Effector memory CD8-positive, alpha-beta T cell (primary cell): ENCODE results near the gene RASSF8.

Source experiments
- ATAC-seq: fragments of 150-1000 bp; cut with Tn5 transposase; replicated peaks from 2 replicates; pipeline ENCODE4 v1.10.0; 2021; ENCODE audit warnings: mild to moderate bottlenecking, moderate library complexity
- DNase-seq, 3 experiments: peaks; one replicate each; pipeline ENCODE4 v3.0.0; 2021
- H3K27ac Mint-ChIP-seq, 2 donors: one replicate each; pipeline ENCODE4 v1.8.0; 2022; ENCODE audit warnings: mild to moderate bottlenecking in 2 of 2, mixed read lengths in 2 of 2, moderate library complexity in 2 of 2
- H3K27me3 Mint-ChIP-seq, 2 donors: one replicate each; pipeline ENCODE4 v1.8.0; 2022; ENCODE audit warnings: mixed read lengths in 2 of 2
- H3K36me3 Mint-ChIP-seq: one replicate; pipeline ENCODE4 v1.8.0; 2022; ENCODE audit warnings: mild to moderate bottlenecking, moderate library complexity, mixed read lengths; ENCODE audit not compliant: insufficient read depth
- H3K4me1 Mint-ChIP-seq, 2 donors: one replicate each; pipeline ENCODE4 v1.8.0; 2022; ENCODE audit warnings: low read depth in 2 of 2, mixed read lengths in 2 of 2
- H3K4me3 Mint-ChIP-seq, 2 donors: one replicate each; pipeline ENCODE4 v1.8.0; 2022; ENCODE audit warnings: mild to moderate bottlenecking in 2 of 2, mixed read lengths in 2 of 2, moderate library complexity in 2 of 2
- H3K9me3 Mint-ChIP-seq, 2 donors: one replicate each; pipeline ENCODE4 v1.8.0; 2022; ENCODE audit warnings: mixed read lengths in 2 of 2

The RASSF8 gene

GRCh38 chr12:26031318-26031717 is 72.8 kb downstream of the RASSF8 start:
- Mint-ChIP-seq H3K4me3 (no peak overlapping the region), H3K27me3 (peaks cover 8 to 15% of the 10 kb centered on the region in 2 donors), H3K27ac (no peak overlapping the region), H3K36me3 (no peaks in the 10 kb centered on the region), H3K9me3 (no peaks in the 10 kb centered on the region), H3K4me1 (no peaks in the 10 kb centered on the region)
- DNase-seq (no peak), ATAC-seq (no peak)

DNA sequence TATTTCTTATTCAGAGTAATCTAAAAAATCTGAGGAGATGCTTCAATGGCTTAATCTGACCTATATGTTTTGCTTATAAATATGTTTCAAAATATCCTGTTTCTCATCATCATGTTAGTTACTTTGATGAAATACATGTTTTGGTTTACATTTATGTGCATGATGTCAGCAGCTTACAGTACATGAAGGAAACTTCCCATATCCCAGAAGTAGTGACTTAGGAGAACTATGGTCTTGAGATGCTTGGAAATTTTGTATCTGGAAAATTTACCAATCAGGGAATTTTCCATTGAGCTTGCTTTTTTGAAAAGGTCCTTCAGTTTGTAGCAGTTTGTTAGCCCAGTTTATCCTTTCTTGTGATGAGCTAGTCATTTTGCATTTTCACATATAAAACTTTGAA is 73.3 kb downstream of the RASSF8 start:
- peaks cover 8 to 15% of the 10 kb centered on the region in 2 donors for H3K27me3 Mint-ChIP-seq
- H3K27ac Mint-ChIP-seq = no peak overlapping the region
- no peak overlapping the region for H3K4me3 Mint-ChIP-seq
- no peak for ATAC-seq
- H3K9me3 Mint-ChIP-seq = no peaks in the 10 kb centered on the region
- H3K4me1 Mint-ChIP-seq = no peaks in the 10 kb centered on the region
- H3K36me3 Mint-ChIP-seq = no peaks in the 10 kb centered on the region
- DNase-seq = no peak

GRCh38 chr12:26032290-26032689 is 73.8 kb downstream of the RASSF8 start:
- no peaks in the 10 kb centered on the region for H3K36me3 Mint-ChIP-seq
- no peaks in the 10 kb centered on the region for H3K9me3 Mint-ChIP-seq
- no peak overlapping the region for H3K27ac Mint-ChIP-seq
- no peak for DNase-seq
- peaks cover 8 to 15% of the 10 kb centered on the region in 2 donors for H3K27me3 Mint-ChIP-seq
- no peak for ATAC-seq
- H3K4me1 Mint-ChIP-seq = no peaks in the 10 kb centered on the region
- no peak overlapping the region for H3K4me3 Mint-ChIP-seq

DNA sequence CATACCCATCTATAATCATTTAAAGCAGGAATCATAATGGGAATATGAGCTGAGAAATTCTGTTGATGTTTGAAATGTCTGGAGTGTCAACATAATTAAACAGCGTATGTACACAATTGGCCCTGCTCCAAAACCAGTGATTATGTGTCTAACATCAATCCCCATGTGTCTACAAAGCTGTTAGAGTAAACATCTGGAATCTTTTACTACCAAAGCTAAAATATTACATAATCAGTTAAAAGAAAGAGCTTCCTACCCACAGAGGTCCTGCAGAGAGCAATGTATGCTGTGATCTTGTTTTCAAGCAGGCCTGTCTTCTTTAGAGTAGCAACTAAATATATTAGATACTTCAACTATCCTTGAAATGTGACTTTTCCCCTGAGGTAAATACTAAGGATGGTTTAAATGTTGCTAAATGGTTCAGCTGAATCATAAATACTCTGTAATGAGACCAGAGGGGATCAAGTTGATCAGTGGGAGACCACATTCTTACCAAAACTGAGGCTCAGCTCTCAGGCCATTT is 74.3 kb downstream of the RASSF8 start:
- Mint-ChIP-seq H3K4me1 (no peaks in the 10 kb centered on the region), H3K9me3 (no peaks in the 10 kb centered on the region), H3K27ac (no peak overlapping the region), H3K36me3 (no peaks in the 10 kb centered on the region), H3K4me3 (no peak overlapping the region), H3K27me3 (peaks cover 8 to 15% of the 10 kb centered on the region in 2 donors)
- ATAC-seq = no peak
- DNase-seq = no peak

DNA sequence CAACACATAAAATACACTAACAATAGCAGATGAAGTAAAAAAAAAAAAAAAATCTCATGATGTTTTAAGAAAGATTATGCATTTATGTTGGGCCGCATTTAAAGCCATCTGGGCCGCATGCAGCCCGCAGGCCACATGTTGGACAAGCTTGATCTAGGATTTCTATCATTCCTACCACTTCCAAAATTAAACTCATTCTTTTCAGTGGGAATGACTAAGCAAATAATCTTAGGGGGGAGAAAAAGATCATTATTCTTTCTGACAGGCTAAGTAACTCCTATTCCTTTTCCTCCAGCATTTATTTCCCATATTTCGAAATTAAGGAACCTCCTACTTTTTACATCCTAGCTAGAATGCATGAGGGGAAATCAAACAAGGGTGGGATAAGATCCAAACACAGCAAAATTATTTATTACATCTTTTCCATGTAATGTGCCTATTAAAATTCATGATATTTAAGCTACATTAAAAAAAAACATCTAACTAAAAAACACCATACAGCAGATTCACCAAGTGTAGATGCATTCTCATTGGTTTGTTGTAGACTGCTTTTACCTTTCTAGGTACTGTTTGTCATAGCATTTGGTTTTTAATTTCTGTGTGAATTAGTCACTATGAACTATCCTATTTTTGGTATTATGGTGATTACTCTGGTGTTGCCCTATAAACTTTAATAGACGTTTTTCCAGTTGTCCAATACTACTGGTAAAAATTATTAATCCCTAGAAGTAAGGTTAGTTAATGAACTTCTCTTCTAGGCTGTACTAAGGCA is 76.1 kb downstream of the RASSF8 start:
- Mint-ChIP-seq H3K36me3 (no peaks in the 10 kb centered on the region), H3K4me3 (no peak overlapping the region), H3K27ac (no peak overlapping the region), H3K4me1 (no peaks in the 10 kb centered on the region), H3K27me3 (peaks cover 8 to 21% of the 10 kb centered on the region in 2 donors), H3K9me3 (no peaks in the 10 kb centered on the region)
- ATAC-seq = no peak
- no peak for DNase-seq

GRCh38 chr12:26036877-26037276 is 78.4 kb downstream of the RASSF8 start:
- ATAC-seq (no peak), DNase-seq (no peak)
- no peak overlapping the region for H3K27ac Mint-ChIP-seq
- H3K36me3 Mint-ChIP-seq = no peaks in the 10 kb centered on the region
- peaks cover 8 to 13% of the 10 kb centered on the region in 2 donors for H3K27me3 Mint-ChIP-seq
- H3K9me3 Mint-ChIP-seq = no peaks in the 10 kb centered on the region
- no peak overlapping the region for H3K4me3 Mint-ChIP-seq
- no peaks in the 10 kb centered on the region for H3K4me1 Mint-ChIP-seq

DNA sequence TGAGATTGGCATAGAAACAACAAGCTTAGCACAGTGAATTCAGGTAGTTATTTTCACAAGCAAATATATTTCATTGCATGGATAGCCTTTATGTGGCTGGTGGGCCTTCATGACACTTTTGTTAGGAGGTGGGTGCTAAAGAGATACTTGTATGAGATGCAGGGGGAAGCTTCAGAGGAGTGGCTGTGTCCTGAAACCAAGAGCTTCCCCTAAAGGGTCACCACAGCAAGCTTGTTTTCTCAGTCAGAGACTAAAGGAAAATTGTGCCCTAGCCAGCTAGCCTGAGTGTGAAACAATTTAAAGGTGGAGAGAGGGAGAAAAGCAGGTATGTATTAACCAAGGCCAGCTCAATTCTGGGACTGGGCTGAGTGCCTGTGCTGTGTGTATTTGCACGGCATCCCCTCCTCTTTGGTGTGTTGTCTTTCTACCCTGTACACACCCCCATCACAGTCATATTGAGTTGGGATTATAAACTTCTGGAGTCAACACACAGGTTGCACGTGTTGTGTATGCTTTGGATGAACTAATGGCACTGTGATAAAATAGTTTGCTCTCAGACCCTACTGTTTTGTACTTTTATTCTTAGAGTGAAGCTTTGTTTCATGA is 79.2 kb downstream of the RASSF8 start:
- no peaks in the 10 kb centered on the region for H3K4me1 Mint-ChIP-seq
- no peaks in the 10 kb centered on the region for H3K36me3 Mint-ChIP-seq
- no peak for ATAC-seq
- H3K27ac Mint-ChIP-seq = no peak overlapping the region
- H3K9me3 Mint-ChIP-seq = no peaks in the 10 kb centered on the region
- no peak overlapping the region for H3K4me3 Mint-ChIP-seq
- peaks cover 8 to 13% of the 10 kb centered on the region in 2 donors for H3K27me3 Mint-ChIP-seq
- DNase-seq = no peak

GRCh38 chr12:26042645-26043044 is 84.2 kb downstream of the RASSF8 start:
- Mint-ChIP-seq H3K4me3 (no peak overlapping the region), H3K9me3 (no peaks in the 10 kb centered on the region), H3K36me3 (no peaks in the 10 kb centered on the region), H3K27me3 (peaks cover 17 to 18% of the 10 kb centered on the region in 2 donors), H3K27ac (no peak overlapping the region), H3K4me1 (no peaks in the 10 kb centered on the region)
- ATAC-seq (no peak), DNase-seq (no peak)

GRCh38 chr12:26043135-26044006 is 84.9 kb downstream of the RASSF8 start:
- no peak for ATAC-seq
- no peak overlapping the region for H3K4me3 Mint-ChIP-seq
- H3K4me1 Mint-ChIP-seq = no peaks in the 10 kb centered on the region
- H3K9me3 Mint-ChIP-seq = no peaks in the 10 kb centered on the region
- H3K27me3 Mint-ChIP-seq = peaks cover 23 to 24% of the 10 kb centered on the region in 2 donors
- H3K36me3 Mint-ChIP-seq = no peaks in the 10 kb centered on the region
- no peak overlapping the region for H3K27ac Mint-ChIP-seq
- DNase-seq = no peak

GRCh38 chr12:26044007-26044394 is 85.5 kb downstream of the RASSF8 start:
- no peaks in the 10 kb centered on the region for H3K4me1 Mint-ChIP-seq
- no peaks in the 10 kb centered on the region for H3K36me3 Mint-ChIP-seq
- no peak overlapping the region for H3K27ac Mint-ChIP-seq
- no peak overlapping the region for H3K4me3 Mint-ChIP-seq
- no peaks in the 10 kb centered on the region for H3K9me3 Mint-ChIP-seq
- peaks cover 23 to 29% of the 10 kb centered on the region in 2 donors for H3K27me3 Mint-ChIP-seq
- ATAC-seq (no peak), DNase-seq (no peak)

DNA sequence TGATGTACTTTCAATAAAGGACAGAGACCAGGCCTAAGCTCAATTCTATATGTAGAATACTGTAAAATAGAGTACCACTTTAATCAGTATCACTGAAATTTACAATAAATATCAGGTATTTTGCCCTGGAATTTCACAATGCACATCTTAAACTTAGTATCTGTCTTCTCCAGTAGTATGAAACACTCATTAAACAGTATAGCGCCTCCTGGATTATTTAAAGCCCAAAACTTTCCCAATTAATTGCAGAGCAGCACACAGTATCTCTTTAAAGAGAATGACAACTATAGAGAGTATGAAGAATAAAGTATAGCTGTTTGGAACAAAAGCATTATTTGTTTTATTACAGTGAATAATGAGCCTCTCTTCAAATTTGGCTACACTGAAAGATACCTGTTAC is 86.1 kb downstream of the RASSF8 start:
- Mint-ChIP-seq H3K4me1 (no peaks in the 10 kb centered on the region), H3K27me3 (peaks cover 23 to 30% of the 10 kb centered on the region in 2 donors), H3K9me3 (no peaks in the 10 kb centered on the region), H3K36me3 (no peaks in the 10 kb centered on the region), H3K4me3 (no peak overlapping the region), H3K27ac (no peak overlapping the region)
- no peak for ATAC-seq
- no peak for DNase-seq

DNA sequence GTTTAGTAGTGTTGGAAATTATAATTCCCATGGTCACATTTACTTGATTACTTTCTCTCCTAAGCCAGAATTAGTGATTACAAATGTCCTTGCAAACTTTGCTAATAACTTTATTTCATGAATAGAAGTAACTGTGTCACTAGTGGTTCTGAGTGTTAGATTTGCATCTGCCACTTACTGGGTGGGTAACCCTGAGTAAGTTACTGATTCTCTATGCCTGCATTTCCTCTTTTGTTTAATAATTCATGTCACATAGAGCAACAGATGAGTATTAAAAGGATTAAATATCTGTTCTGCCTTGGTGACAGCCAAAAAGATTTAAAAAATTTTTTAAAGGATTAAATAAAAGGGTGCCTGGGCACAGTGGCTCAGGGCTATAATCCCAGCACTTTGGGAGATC is 87.7 kb downstream of the RASSF8 start:
- Mint-ChIP-seq H3K4me1 (no peaks in the 10 kb centered on the region), H3K9me3 (no peaks in the 10 kb centered on the region), H3K27ac (no peak overlapping the region), H3K4me3 (no peak overlapping the region), H3K36me3 (no peaks in the 10 kb centered on the region), H3K27me3 (peaks cover 23 to 30% of the 10 kb centered on the region in 2 donors)
- no peak for DNase-seq
- ATAC-seq = no peak

DNA sequence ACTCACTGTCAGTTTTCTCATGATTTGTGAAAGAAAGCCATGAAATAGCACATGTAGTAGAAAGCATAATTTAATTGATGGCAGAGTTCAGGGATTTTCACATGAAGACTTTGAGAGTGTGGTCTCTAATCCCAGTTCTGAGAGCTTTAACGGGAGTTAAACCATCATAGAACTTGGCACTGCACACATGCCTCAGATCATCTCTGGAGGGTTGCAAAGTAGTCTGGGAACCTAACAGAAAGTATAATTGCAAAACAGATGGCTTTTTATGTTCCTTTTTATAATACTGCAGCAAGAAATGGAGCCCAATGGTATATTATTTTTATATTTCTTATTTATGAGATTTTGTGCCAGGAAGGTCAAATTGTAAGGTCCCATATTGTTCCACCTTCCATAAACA is 88.4 kb downstream of the RASSF8 start:
- ATAC-seq (no peak), DNase-seq (no peak)
- no peak overlapping the region for H3K27ac Mint-ChIP-seq
- H3K27me3 Mint-ChIP-seq = peaks cover 23 to 30% of the 10 kb centered on the region in 2 donors
- H3K4me1 Mint-ChIP-seq = no peaks in the 10 kb centered on the region
- no peak overlapping the region for H3K4me3 Mint-ChIP-seq
- no peaks in the 10 kb centered on the region for H3K36me3 Mint-ChIP-seq
- no peaks in the 10 kb centered on the region for H3K9me3 Mint-ChIP-seq
